HEK293 (cell line): ENCODE measurements around the gene C19orf73.

Experiments
- KLF17 ChIP-seq: fragments of 450-650 bp; formaldehyde crosslinking; IDR thresholded peaks from 2 replicates; pipeline ENCODE4 v1.5.1; 2016; ENCODE audit warnings: missing biosample characterization, missing genetic modification characterization
- OVOL3 ChIP-seq: fragments of 450-650 bp; formaldehyde crosslinking; IDR thresholded peaks from 2 replicates; pipeline ENCODE4 v1.5.1; 2016; ENCODE audit warnings: missing biosample characterization, missing genetic modification characterization
- SCRT2 ChIP-seq: fragments of 450-650 bp; formaldehyde crosslinking; IDR thresholded peaks from 2 replicates; pipeline ENCODE4 v1.5.1; 2016; ENCODE audit warnings: missing biosample characterization, missing genetic modification characterization
- SP7 ChIP-seq: fragments of 450-650 bp; formaldehyde crosslinking; IDR thresholded peaks from 2 replicates; pipeline ENCODE4 v1.5.1; 2016; ENCODE audit warnings: missing biosample characterization, missing genetic modification characterization
- ZBTB1 ChIP-seq: fragments of 450-650 bp; formaldehyde crosslinking; IDR thresholded peaks from 2 replicates; pipeline ENCODE4 v1.5.1; 2016; ENCODE audit warnings: missing biosample characterization, missing genetic modification characterization
- ZBTB21 ChIP-seq: fragments of 450-650 bp; formaldehyde crosslinking; IDR thresholded peaks from 2 replicates; pipeline ENCODE4 v1.5.1; 2017; ENCODE audit warnings: missing biosample characterization, missing genetic modification characterization
- ZBTB26 ChIP-seq: fragments of 450-650 bp; formaldehyde crosslinking; optimal IDR thresholded peaks from 2 replicates; pipeline ENCODE3; 2016; ENCODE audit warnings: missing biosample characterization, mild to moderate bottlenecking, missing genetic modification characterization
- ZNF133 ChIP-seq: fragments of 450-650 bp; formaldehyde crosslinking; IDR thresholded peaks from 2 replicates; pipeline ENCODE4 v1.5.1; 2016; ENCODE audit warnings: missing biosample characterization, missing genetic modification characterization
- ZNF138 ChIP-seq: fragments of 450-650 bp; formaldehyde crosslinking; IDR thresholded peaks from 2 replicates; pipeline ENCODE4 v1.5.1; 2016; ENCODE audit warnings: missing biosample characterization, missing genetic modification characterization, borderline replicate concordance
- ZNF175 ChIP-seq: fragments of 450-650 bp; formaldehyde crosslinking; IDR thresholded peaks from 2 replicates; pipeline ENCODE4 v1.5.1; 2016; ENCODE audit warnings: missing biosample characterization, missing genetic modification characterization
- ZNF24 ChIP-seq: fragments of 450-650 bp; formaldehyde crosslinking; IDR thresholded peaks from 2 replicates; pipeline ENCODE4 v1.5.1; 2016; ENCODE audit warnings: missing biosample characterization, missing genetic modification characterization
- ZNF341 ChIP-seq: fragments of 450-650 bp; formaldehyde crosslinking; IDR thresholded peaks from 2 replicates; pipeline ENCODE4; 2016; ENCODE audit warnings: low read depth, missing biosample characterization, missing genetic modification characterization
- ZNF391 ChIP-seq: fragments of 450-650 bp; formaldehyde crosslinking; IDR thresholded peaks from 2 replicates; pipeline ENCODE4 v1.5.1; 2016; ENCODE audit warnings: low read depth, missing biosample characterization, missing genetic modification characterization, borderline replicate concordance
- ZNF394 ChIP-seq: fragments of 450-650 bp; formaldehyde crosslinking; IDR thresholded peaks from 2 replicates; pipeline ENCODE4 v1.5.1; 2016; ENCODE audit warnings: missing biosample characterization, missing genetic modification characterization, mild to moderate bottlenecking, moderate library complexity, borderline replicate concordance
- ZNF404 ChIP-seq: fragments of 450-650 bp; formaldehyde crosslinking; IDR thresholded peaks from 2 replicates; pipeline ENCODE4 v1.5.1; 2017; ENCODE audit warnings: missing biosample characterization, missing genetic modification characterization
- ZNF423 ChIP-seq: fragments of 450-650 bp; formaldehyde crosslinking; IDR thresholded peaks from 2 replicates; pipeline ENCODE4 v1.5.1; 2016; ENCODE audit warnings: missing biosample characterization, missing genetic modification characterization
- ZNF449 ChIP-seq: fragments of 450-650 bp; formaldehyde crosslinking; IDR thresholded peaks from 2 replicates; pipeline ENCODE4 v1.5.1; 2017; ENCODE audit warnings: missing biosample characterization, mild to moderate bottlenecking, missing genetic modification characterization, moderate library complexity
- ZNF48 ChIP-seq: fragments of 450-650 bp; formaldehyde crosslinking; IDR thresholded peaks from 2 replicates; pipeline ENCODE4 v1.5.1; 2016; ENCODE audit warnings: missing biosample characterization, missing genetic modification characterization
- ZNF530 ChIP-seq: fragments of 450-650 bp; formaldehyde crosslinking; IDR thresholded peaks from 2 replicates; pipeline ENCODE4 v1.5.1; 2016; ENCODE audit warnings: low read depth, missing biosample characterization, missing genetic modification characterization
- ZNF629 ChIP-seq: fragments of 450-650 bp; formaldehyde crosslinking; IDR thresholded peaks from 2 replicates; pipeline ENCODE4 v1.5.1; 2017; ENCODE audit warnings: missing biosample characterization, missing genetic modification characterization
- ZNF660 ChIP-seq: fragments of 450-650 bp; IDR thresholded peaks from 2 replicates; pipeline ENCODE4 v1.5.1; 2018; ENCODE audit warnings: missing biosample characterization, mild to moderate bottlenecking, missing genetic modification characterization
- ZNF670 ChIP-seq: fragments of 450-650 bp; formaldehyde crosslinking; IDR thresholded peaks from 2 replicates; pipeline ENCODE4 v1.5.1; 2016; ENCODE audit warnings: missing biosample characterization, missing genetic modification characterization, low read depth
- ZNF692 ChIP-seq: fragments of 450-650 bp; formaldehyde crosslinking; IDR thresholded peaks from 2 replicates; pipeline ENCODE4 v1.5.1; 2016; ENCODE audit warnings: missing biosample characterization, missing genetic modification characterization
- ZNF76 ChIP-seq: fragments of 450-650 bp; formaldehyde crosslinking; IDR thresholded peaks from 2 replicates; pipeline ENCODE4; 2016; ENCODE audit warnings: low read depth, missing biosample characterization, missing genetic modification characterization, borderline replicate concordance
- ZNF837 ChIP-seq: fragments of 450-650 bp; formaldehyde crosslinking; IDR thresholded peaks from 2 replicates; pipeline ENCODE4 v1.5.1; 2016; ENCODE audit warnings: missing biosample characterization, missing genetic modification characterization
- ZNF843 ChIP-seq: fragments of 450-650 bp; formaldehyde crosslinking; IDR thresholded peaks from 2 replicates; pipeline ENCODE4 v1.5.1; 2016; ENCODE audit warnings: missing biosample characterization, missing genetic modification characterization
- ZSCAN30 ChIP-seq: fragments of 450-650 bp; IDR thresholded peaks from 2 replicates; pipeline ENCODE4 v1.5.1; 2018; ENCODE audit warnings: missing biosample characterization, mild to moderate bottlenecking, missing genetic modification characterization, moderate library complexity
- TF ChIP-seq, protein P1 (sequence below): fragments of 450-650 bp; formaldehyde crosslinking; conservative IDR thresholded peaks from 2 replicates; pipeline ENCODE4 v1.5.1; 2016; ENCODE audit warnings: low read depth, missing biosample characterization, missing genetic modification characterization
- TF ChIP-seq, protein P2 (sequence below): fragments of 450-650 bp; formaldehyde crosslinking; IDR thresholded peaks from 2 replicates; pipeline ENCODE4 v1.5.1; 2016; ENCODE audit warnings: missing biosample characterization, missing genetic modification characterization

C19orf73 gene

GRCh38 chr19:49118565-49119410 lies at the start of gene C19orf73 (continued):
- peak; percentile 78 for TF ChIP-seq ZNF660
- no peak for TF ChIP-seq ZNF530
- TF ChIP-seq ZNF692, result peak; percentile 98
- peak; percentile 94 for TF ChIP-seq ZNF24 (tag by site-specific recombination)
- peak; percentile 49; the same call in 1 of the 2 replicates for TF ChIP-seq ZNF837
- TF ChIP-seq ZNF175 (tag by site-specific recombination), result no peak
- peak; percentile 57 for TF ChIP-seq SCRT2 (tag by site-specific recombination)
- TF ChIP-seq ZNF423, result peak; percentile 42; the same call in 1 of the 2 replicates
- TF ChIP-seq KLF17, result peak; percentile 88
- TF ChIP-seq ZNF670 (tag by site-specific recombination), result no peak
- no peak for TF ChIP-seq ZNF138
- peak; percentile 57 for TF ChIP-seq ZBTB21 (tag by site-specific recombination)
- peak; percentile 66; the same call in 1 of the 2 replicates for TF ChIP-seq ZNF394 (tag by site-specific recombination)
- TF ChIP-seq ZNF449 (tag by site-specific recombination), result peak; percentile 67
- TF ChIP-seq ZSCAN30 (tag by site-specific recombination), result peak; percentile 67
- TF ChIP-seq, protein P1, sequence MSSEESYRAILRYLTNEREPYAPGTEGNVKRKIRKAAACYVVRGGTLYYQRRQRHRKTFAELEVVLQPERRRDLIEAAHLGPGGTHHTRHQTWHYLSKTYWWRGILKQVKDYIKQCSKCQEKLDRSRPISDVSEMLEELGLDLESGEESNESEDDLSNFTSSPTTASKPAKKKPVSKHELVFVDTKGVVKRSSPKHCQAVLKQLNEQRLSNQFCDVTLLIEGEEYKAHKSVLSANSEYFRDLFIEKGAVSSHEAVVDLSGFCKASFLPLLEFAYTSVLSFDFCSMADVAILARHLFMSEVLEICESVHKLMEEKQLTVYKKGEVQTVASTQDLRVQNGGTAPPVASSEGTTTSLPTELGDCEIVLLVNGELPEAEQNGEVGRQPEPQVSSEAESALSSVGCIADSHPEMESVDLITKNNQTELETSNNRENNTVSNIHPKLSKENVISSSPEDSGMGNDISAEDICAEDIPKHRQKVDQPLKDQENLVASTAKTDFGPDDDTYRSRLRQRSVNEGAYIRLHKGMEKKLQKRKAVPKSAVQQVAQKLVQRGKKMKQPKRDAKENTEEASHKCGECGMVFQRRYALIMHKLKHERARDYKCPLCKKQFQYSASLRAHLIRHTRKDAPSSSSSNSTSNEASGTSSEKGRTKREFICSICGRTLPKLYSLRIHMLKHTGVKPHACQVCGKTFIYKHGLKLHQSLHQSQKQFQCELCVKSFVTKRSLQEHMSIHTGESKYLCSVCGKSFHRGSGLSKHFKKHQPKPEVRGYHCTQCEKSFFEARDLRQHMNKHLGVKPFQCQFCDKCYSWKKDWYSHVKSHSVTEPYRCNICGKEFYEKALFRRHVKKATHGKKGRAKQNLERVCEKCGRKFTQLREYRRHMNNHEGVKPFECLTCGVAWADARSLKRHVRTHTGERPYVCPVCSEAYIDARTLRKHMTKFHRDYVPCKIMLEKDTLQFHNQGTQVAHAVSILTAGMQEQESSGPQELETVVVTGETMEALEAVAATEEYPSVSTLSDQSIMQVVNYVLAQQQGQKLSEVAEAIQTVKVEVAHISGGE (tag by site-specific recombination), result peak; percentile 37; the same call in 1 of the 2 replicates
- TF ChIP-seq OVOL3 (tag by site-specific recombination), result no peak
- peak; percentile 81 for TF ChIP-seq ZNF629
- peak; percentile 90; the same call in 1 of the 2 replicates for TF ChIP-seq ZNF391 (tag by site-specific recombination)
- TF ChIP-seq ZBTB26 (tag by site-specific recombination), result peak; percentile 99
- no peak for TF ChIP-seq ZNF341 (tag by site-specific recombination)
- no peak for TF ChIP-seq ZNF48
- no peak for TF ChIP-seq ZNF133
- TF ChIP-seq, protein P2, sequence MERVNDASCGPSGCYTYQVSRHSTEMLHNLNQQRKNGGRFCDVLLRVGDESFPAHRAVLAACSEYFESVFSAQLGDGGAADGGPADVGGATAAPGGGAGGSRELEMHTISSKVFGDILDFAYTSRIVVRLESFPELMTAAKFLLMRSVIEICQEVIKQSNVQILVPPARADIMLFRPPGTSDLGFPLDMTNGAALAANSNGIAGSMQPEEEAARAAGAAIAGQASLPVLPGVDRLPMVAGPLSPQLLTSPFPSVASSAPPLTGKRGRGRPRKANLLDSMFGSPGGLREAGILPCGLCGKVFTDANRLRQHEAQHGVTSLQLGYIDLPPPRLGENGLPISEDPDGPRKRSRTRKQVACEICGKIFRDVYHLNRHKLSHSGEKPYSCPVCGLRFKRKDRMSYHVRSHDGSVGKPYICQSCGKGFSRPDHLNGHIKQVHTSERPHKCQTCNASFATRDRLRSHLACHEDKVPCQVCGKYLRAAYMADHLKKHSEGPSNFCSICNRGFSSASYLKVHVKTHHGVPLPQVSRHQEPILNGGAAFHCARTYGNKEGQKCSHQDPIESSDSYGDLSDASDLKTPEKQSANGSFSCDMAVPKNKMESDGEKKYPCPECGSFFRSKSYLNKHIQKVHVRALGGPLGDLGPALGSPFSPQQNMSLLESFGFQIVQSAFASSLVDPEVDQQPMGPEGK (tag by site-specific recombination), result peak; percentile 93
- TF ChIP-seq ZBTB1 (tag by site-specific recombination), result no peak
- peak; percentile 73; the same call in 1 of the 2 replicates for TF ChIP-seq ZNF76 (tag by site-specific recombination)
- peak; percentile 94 for TF ChIP-seq SP7 (tag by site-specific recombination)
- peak; percentile 88 for TF ChIP-seq ZNF843 (tag by site-specific recombination)
- TF ChIP-seq ZNF404 (tag by site-specific recombination), result 0 out of 2 replicates have a peak, but pooled peaks have one; percentile 11
